HepG2 (cell line): Measurements from ENCODE around the gene CPLANE1. TPM values are rescaled to one million over a fixed set of nuclear protein-coding genes. Genes with fewer than 3 reads are reported as not detected.

Experiments used
- ATAC-seq: fragments of 200-7000 bp; cut with Tn5 transposase; 3 replicates; pipeline ENCODE4 v1.9.1; 2020; ENCODE audit warnings: mild to moderate bottlenecking, moderate library complexity
- BruUV-seq: library from RNA; stranded (reverse); fragments of 400-500 nt; replicated peaks from 2 replicates; lab custom pipeline; 2021; lab: Mats Ljungman, UMichigan
- CTCF ChIA-PET: fragments of 300-600 bp; formaldehyde crosslinking; extraction: SDS; loops from one replicate; lab custom pipeline; 2021; ENCODE audit warnings: low total read pairs, inconsistent platforms, low intra/inter-chr PET ratio; lab: Yijun Ruan, JAX
- POLR2A ChIA-PET: fragments of 350-600 bp; sonication (Branson Sonifier 250); formaldehyde crosslinking; loops from one replicate; lab custom pipeline; 2020; ENCODE audit warnings: antibody characterized with exemption, inconsistent platforms; lab: Yijun Ruan, JAX
- DNase-seq: peaks from one replicate; pipeline ENCODE4 v3.0.0-alpha.2; 2015; ENCODE audit warnings: low spot score
- FAIRE-seq: peaks from 3 replicates; lab custom pipeline; 2011; peaks lifted over from hg19 to GRCh38; lab: Jason Lieb, UNC
- H2AFZ ChIP-seq: one replicate; pipeline ENCODE4 v1.6.1; 2011; ENCODE audit warnings: low read length, inconsistent platforms
- H3K27ac ChIP-seq: fragments of 300-600 bp; 3 replicates; pipeline ENCODE4 v1.8.0; 2011; ENCODE audit warnings: mixed run types, mild to moderate bottlenecking, mixed read lengths, low read length, inconsistent platforms; ENCODE audit not compliant: insufficient read depth; ENCODE audit errors: extremely low read length
- H3K27me3 ChIP-seq, 2 experiments: fragments of 200-600 bp in 1 of 2; 2 replicates in 1 of 2; 3 replicates in 1 of 2; pipeline versions ENCODE4 v1.6.0 to v1.8.0; 2011; ENCODE audit warnings: low read length in 2 of 2, mild to moderate bottlenecking in 2 of 2, moderate library complexity in 2 of 2, inconsistent platforms in 1 of 2; ENCODE audit not compliant: insufficient read depth in 2 of 2, control insufficient read depth in 1 of 2
- H3K36me3 ChIP-seq, 2 experiments: fragments of 200-600 bp in 1 of 2; replicated peaks in 1 of 2; 2 replicates in 1 of 2; 3 replicates in 1 of 2; pipeline versions ENCODE4 v1.5.1 to v1.8.0; 2011; ENCODE audit warnings: low read length in 2 of 2, inconsistent platforms in 1 of 2; ENCODE audit not compliant: insufficient read depth in 2 of 2, control insufficient read depth in 1 of 2
- H3K4me1 ChIP-seq: 2 replicates; pipeline ENCODE4 v1.5.1; 2012; ENCODE audit warnings: low read length, inconsistent platforms; ENCODE audit not compliant: insufficient read depth
- H3K4me2 ChIP-seq: 2 replicates; pipeline ENCODE4 v1.6.0; 2011; ENCODE audit warnings: low read depth, low read length, inconsistent platforms
- H3K4me3 ChIP-seq, 3 experiments: fragments of 200-600 bp in 1 of 3; sonication (generic), shearing (Covaris generic) in 1 of 3; replicated peaks in 1 of 3; 2 replicates each; pipeline ENCODE4 v1.5.1; 2011 to 2016; ENCODE audit warnings: low read length in 3 of 3, inconsistent platforms in 2 of 3, low read depth in 2 of 3, mild to moderate bottlenecking in 2 of 3, control low read depth in 1 of 3, mixed read lengths in 1 of 3; ENCODE audit not compliant: insufficient read depth in 1 of 3
- H3K79me2 ChIP-seq: one replicate; pipeline ENCODE4 v1.6.1; 2011; ENCODE audit warnings: low read length, inconsistent platforms; ENCODE audit not compliant: insufficient read depth
- H3K9ac ChIP-seq: 2 replicates; pipeline ENCODE4 v1.6.0; 2011; ENCODE audit warnings: mild to moderate bottlenecking, low read depth, low read length, inconsistent platforms; ENCODE audit not compliant: insufficient read depth
- H3K9me3 ChIP-seq: 2 replicates; pipeline ENCODE4 v1.5.1; 2012; ENCODE audit warnings: mild to moderate bottlenecking, low read length
- H4K20me1 ChIP-seq: 2 replicates; pipeline ENCODE4 v1.6.0; 2011; ENCODE audit warnings: inconsistent platforms, mild to moderate bottlenecking, low read length, moderate library complexity; ENCODE audit not compliant: insufficient read depth
- POLR2AphosphoS5 ChIP-seq: IDR thresholded peaks from 2 replicates; pipeline ENCODE4 v1.6.1; 2012; ENCODE audit warnings: low read depth, low read length
- ZNF225 ChIP-seq: sonication (generic); formaldehyde crosslinking; IDR thresholded peaks from 2 replicates; pipeline ENCODE4 v1.4.0; 2020; ENCODE audit warnings: mild to moderate bottlenecking, missing genetic modification reagents
- ZNF569 ChIP-seq: sonication (generic); formaldehyde crosslinking; IDR thresholded peaks from 2 replicates; pipeline ENCODE4 v1.5.0; 2020; ENCODE audit warnings: mild to moderate bottlenecking, missing genetic modification reagents, moderate library complexity, borderline replicate concordance
- WGBS: methylation state at CpG from one replicate; pipeline ENCODE4 v1.1.6; 2017; ENCODE audit warnings: low lambda C conversion rate; 5-methylcytosine and 5-hydroxymethylcytosine counted together
- in situ Hi-C: cut with HindIII; loops from 2 replicates; pipeline ENCODE4 v1.10.0; 2017; ENCODE audit warnings: low pct_unique_long_range_greater_than_20kb; ENCODE audit not compliant: extremely low pct_ligation_motif_present
- intact Hi-C: fragments of 100-400 bp; cut with micrococcal nuclease; formaldehyde crosslinking; loops from one replicate; pipeline ENCODE4 v1.10.0; 2022; ENCODE audit not compliant: unreplicated experiment
- polyA plus RNA-seq, 8 experiments: library from polyadenylated mRNA; depleted of rRNA in 3 of 8; stranded (reverse) in 7 of 8; unstranded in 1 of 8; fragments of >200 nt; fragmentation: Illumina TruSeq in 4 of 8; extraction: Trizol in 4 of 8; gene quantifications; 2 replicates each; pipeline versions ENCODE4 v1.2.1 to v1.2.3, GENCODE V29; 2011 to 2016; ENCODE audit warnings: low read depth in 4 of 8, missing spikeins in 1 of 8, mixed read lengths in 1 of 8; ENCODE audit not compliant: insufficient read depth in 1 of 8
- total RNA-seq, 5 experiments: library from RNA; depleted of rRNA; stranded (reverse); fragments of >200 nt; fragmentation: Illumina TruSeq; extraction: Trizol; gene quantifications; 2 replicates each; pipeline ENCODE4 v1.2.3, GENCODE V29; 2016; ENCODE audit warnings: low read depth in 1 of 5
- TF ChIP-seq, protein P1 (sequence below): sonication (generic); formaldehyde crosslinking; IDR thresholded peaks from 2 replicates; pipeline ENCODE4 v1.5.1; 2020; ENCODE audit warnings: mild to moderate bottlenecking, missing genetic modification reagents, moderate library complexity
- TF ChIP-seq, protein P2 (sequence below): sonication (generic); formaldehyde crosslinking; IDR thresholded peaks from 2 replicates; pipeline ENCODE4 v1.4.0; 2020; ENCODE audit warnings: missing genetic modification reagents
- TF ChIP-seq, protein P3 (sequence below): sonication (generic); formaldehyde crosslinking; IDR thresholded peaks from 2 replicates; pipeline ENCODE4 v1.5.1; 2020; ENCODE audit warnings: mild to moderate bottlenecking, missing genetic modification reagents, borderline replicate concordance

CPLANE1 gene
- total and polyA plus RNA-seq, 2 of the 13 experiments (the other 11 are each of a cell fraction or from before 2014, with no cell fraction given) = 6.3 to 9.9 TPM

GRCh38 chr5:37133939-37134338 lies 115.2 kb downstream of the CPLANE1 start (continued):
- TF ChIP-seq, protein P1, sequence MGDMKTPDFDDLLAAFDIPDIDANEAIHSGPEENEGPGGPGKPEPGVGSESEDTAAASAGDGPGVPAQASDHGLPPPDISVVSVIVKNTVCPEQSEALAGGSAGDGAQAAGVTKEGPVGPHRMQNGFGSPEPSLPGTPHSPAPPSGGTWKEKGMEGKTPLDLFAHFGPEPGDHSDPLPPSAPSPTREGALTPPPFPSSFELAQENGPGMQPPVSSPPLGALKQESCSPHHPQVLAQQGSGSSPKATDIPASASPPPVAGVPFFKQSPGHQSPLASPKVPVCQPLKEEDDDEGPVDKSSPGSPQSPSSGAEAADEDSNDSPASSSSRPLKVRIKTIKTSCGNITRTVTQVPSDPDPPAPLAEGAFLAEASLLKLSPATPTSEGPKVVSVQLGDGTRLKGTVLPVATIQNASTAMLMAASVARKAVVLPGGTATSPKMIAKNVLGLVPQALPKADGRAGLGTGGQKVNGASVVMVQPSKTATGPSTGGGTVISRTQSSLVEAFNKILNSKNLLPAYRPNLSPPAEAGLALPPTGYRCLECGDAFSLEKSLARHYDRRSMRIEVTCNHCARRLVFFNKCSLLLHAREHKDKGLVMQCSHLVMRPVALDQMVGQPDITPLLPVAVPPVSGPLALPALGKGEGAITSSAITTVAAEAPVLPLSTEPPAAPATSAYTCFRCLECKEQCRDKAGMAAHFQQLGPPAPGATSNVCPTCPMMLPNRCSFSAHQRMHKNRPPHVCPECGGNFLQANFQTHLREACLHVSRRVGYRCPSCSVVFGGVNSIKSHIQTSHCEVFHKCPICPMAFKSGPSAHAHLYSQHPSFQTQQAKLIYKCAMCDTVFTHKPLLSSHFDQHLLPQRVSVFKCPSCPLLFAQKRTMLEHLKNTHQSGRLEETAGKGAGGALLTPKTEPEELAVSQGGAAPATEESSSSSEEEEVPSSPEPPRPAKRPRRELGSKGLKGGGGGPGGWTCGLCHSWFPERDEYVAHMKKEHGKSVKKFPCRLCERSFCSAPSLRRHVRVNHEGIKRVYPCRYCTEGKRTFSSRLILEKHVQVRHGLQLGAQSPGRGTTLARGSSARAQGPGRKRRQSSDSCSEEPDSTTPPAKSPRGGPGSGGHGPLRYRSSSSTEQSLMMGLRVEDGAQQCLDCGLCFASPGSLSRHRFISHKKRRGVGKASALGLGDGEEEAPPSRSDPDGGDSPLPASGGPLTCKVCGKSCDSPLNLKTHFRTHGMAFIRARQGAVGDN (CRISPR knock-in tag) = no peak

GRCh38 chr5:37132646-37133045 lies 116.5 kb downstream of the CPLANE1 start:
- no peak for FAIRE-seq
- Histone ChIP-seq H3K27ac (no peak overlapping the region), H3K4me3 (no peak overlapping the region), H2AFZ (no peak overlapping the region), H4K20me1 (no peaks in the 10 kb centered on the region)
- in situ Hi-C loops = no loop called here
- intact Hi-C loops = no loop called here
- CTCF ChIA-PET = no interaction called here
- ATAC-seq = no peak
- TF ChIP-seq, protein P2, sequence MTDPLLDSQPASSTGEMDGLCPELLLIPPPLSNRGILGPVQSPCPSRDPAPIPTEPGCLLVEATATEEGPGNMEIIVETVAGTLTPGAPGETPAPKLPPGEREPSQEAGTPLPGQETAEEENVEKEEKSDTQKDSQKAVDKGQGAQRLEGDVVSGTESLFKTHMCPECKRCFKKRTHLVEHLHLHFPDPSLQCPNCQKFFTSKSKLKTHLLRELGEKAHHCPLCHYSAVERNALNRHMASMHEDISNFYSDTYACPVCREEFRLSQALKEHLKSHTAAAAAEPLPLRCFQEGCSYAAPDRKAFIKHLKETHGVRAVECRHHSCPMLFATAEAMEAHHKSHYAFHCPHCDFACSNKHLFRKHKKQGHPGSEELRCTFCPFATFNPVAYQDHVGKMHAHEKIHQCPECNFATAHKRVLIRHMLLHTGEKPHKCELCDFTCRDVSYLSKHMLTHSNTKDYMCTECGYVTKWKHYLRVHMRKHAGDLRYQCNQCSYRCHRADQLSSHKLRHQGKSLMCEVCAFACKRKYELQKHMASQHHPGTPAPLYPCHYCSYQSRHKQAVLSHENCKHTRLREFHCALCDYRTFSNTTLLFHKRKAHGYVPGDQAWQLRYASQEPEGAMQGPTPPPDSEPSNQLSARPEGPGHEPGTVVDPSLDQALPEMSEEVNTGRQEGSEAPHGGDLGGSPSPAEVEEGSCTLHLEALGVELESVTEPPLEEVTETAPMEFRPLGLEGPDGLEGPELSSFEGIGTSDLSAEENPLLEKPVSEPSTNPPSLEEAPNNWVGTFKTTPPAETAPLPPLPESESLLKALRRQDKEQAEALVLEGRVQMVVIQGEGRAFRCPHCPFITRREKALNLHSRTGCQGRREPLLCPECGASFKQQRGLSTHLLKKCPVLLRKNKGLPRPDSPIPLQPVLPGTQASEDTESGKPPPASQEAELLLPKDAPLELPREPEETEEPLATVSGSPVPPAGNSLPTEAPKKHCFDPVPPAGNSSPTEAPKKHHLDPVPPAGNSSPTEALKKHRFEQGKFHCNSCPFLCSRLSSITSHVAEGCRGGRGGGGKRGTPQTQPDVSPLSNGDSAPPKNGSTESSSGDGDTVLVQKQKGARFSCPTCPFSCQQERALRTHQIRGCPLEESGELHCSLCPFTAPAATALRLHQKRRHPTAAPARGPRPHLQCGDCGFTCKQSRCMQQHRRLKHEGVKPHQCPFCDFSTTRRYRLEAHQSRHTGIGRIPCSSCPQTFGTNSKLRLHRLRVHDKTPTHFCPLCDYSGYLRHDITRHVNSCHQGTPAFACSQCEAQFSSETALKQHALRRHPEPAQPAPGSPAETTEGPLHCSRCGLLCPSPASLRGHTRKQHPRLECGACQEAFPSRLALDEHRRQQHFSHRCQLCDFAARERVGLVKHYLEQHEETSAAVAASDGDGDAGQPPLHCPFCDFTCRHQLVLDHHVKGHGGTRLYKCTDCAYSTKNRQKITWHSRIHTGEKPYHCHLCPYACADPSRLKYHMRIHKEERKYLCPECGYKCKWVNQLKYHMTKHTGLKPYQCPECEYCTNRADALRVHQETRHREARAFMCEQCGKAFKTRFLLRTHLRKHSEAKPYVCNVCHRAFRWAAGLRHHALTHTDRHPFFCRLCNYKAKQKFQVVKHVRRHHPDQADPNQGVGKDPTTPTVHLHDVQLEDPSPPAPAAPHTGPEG (CRISPR knock-in tag) = no peak
- TF ChIP-seq POLR2AphosphoS5 = no peak
- TF ChIP-seq, protein P3, sequence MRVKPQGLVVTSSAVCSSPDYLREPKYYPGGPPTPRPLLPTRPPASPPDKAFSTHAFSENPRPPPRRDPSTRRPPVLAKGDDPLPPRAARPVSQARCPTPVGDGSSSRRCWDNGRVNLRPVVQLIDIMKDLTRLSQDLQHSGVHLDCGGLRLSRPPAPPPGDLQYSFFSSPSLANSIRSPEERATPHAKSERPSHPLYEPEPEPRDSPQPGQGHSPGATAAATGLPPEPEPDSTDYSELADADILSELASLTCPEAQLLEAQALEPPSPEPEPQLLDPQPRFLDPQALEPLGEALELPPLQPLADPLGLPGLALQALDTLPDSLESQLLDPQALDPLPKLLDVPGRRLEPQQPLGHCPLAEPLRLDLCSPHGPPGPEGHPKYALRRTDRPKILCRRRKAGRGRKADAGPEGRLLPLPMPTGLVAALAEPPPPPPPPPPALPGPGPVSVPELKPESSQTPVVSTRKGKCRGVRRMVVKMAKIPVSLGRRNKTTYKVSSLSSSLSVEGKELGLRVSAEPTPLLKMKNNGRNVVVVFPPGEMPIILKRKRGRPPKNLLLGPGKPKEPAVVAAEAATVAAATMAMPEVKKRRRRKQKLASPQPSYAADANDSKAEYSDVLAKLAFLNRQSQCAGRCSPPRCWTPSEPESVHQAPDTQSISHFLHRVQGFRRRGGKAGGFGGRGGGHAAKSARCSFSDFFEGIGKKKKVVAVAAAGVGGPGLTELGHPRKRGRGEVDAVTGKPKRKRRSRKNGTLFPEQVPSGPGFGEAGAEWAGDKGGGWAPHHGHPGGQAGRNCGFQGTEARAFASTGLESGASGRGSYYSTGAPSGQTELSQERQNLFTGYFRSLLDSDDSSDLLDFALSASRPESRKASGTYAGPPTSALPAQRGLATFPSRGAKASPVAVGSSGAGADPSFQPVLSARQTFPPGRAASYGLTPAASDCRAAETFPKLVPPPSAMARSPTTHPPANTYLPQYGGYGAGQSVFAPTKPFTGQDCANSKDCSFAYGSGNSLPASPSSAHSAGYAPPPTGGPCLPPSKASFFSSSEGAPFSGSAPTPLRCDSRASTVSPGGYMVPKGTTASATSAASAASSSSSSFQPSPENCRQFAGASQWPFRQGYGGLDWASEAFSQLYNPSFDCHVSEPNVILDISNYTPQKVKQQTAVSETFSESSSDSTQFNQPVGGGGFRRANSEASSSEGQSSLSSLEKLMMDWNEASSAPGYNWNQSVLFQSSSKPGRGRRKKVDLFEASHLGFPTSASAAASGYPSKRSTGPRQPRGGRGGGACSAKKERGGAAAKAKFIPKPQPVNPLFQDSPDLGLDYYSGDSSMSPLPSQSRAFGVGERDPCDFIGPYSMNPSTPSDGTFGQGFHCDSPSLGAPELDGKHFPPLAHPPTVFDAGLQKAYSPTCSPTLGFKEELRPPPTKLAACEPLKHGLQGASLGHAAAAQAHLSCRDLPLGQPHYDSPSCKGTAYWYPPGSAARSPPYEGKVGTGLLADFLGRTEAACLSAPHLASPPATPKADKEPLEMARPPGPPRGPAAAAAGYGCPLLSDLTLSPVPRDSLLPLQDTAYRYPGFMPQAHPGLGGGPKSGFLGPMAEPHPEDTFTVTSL (CRISPR knock-in tag) = no peak
- TF ChIP-seq ZNF225 = no peak
- TF ChIP-seq ZNF569 (CRISPR knock-in tag) = no peak
- TF ChIP-seq, all 625 proteins: peak for 0
- peaks cover 8% of the 10 kb centered on the region; the same call in 1 of the 2 replicates for H3K9me3 ChIP-seq
- H3K4me2 ChIP-seq = no peak overlapping the region
- POLR2A ChIA-PET = no interaction called here
- no peaks in the 10 kb centered on the region; a peak in 1 of 5 replicates for H3K36me3 ChIP-seq
- no peaks in the 10 kb centered on the region for H3K27me3 ChIP-seq
- H3K4me1 ChIP-seq = no peaks in the 10 kb centered on the region
- H3K79me2 ChIP-seq = no peaks in the 10 kb centered on the region
- no peak for DNase-seq
- no TSS peak for BruUV-seq
- WGBS = 90% methylated on average over 1 of the region's 1 CpG
- H3K9ac ChIP-seq = no peak overlapping the region
